HG02840 (cell line): ENCODE results near the gene RUNDC3A.
"Not testable (repeated sequence)": the region's sequence is repeated elsewhere in the genome, so short reads cannot be mapped to it uniquely, and the experiment has no call there.

ENCODE experiments used
- ATAC-seq: cut with Tn5 transposase; IDR thresholded peaks from one replicate; pipeline ENCODE4 v1.9.1; 2021; ENCODE audit warnings: mild to moderate bottlenecking, moderate library complexity, moderate number of reproducible peaks; ENCODE audit not compliant: unreplicated experiment, low FRiP score

Gene RUNDC3A

GRCh38 chr17:44317545-44317944, 9.1 kb downstream of the RUNDC3A start:
- no peak for ATAC-seq

- no peak for ATAC-seq
Measured at GRCh38 chr17:44318077-44318892, 9.9 kb downstream of the RUNDC3A start.

DNA sequence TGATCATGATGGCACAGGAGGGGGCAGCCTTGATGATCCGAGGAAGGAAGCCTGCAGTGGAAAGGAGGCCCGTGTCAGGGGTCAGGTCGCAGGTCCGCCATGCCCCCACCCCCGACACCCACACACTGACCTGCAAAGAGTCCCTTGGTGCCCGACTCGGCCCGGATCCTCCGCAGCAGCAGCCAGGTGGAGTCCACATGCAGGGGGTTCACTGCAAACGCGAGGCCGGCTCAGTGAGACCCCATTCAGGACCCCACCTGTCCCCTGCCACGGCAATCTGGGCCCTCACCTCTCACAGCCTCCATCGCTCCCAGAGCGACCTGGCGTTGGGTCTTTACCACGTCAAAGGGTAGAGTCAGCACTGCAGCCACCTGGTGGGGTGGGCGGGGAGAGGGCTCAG, 11.7 kb downstream of the RUNDC3A start:
- no peak for ATAC-seq

DNA sequence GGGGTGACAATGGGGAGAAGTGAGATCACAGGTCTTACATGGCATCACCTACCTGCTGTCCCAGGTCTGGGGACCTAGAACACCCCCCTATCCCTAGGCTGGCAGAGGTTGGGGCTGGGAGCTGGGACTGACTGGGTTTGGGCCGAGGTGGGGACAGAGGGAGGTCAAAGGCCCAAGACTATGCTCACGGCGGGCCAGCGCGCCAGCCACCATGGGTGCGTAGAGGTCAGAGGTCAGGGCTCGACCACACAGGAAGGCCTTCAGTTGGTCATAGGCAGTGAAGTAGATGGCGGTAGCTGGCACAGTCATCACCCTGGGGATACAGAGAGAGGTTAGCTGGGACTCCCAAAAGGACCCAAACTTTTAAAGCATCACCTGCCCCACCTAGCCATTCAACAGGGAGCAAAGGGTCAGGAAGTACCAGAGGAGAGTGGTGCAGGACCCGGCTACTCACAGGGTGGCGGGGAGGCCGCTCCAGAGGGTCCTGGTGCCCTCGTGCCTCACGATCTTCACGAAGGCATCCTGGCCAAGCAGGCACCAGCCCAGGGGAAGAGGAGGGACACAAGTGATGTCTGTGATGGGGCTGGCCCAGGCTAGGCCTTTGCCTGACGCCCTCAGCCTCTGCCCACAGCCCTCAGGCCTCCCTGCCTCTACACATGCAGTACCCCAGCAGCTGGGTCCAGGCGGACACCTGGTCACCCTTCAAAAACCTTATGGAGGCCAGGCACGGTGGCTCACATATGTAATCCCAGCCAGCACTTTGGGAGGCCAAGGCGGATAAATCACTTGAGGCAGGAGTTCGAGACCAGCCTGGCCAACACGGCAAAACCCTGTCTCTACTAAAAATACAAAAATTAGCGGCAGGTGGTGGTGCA, 13.1 kb downstream of the RUNDC3A start:
- ATAC-seq, result no peak

- ATAC-seq, result no peak
Measured at GRCh38 chr17:44322236-44322895, 14.0 kb downstream of the RUNDC3A start.

GRCh38 chr17:44323359-44324091, 15.1 kb downstream of the RUNDC3A start:
- ATAC-seq, result no peak

GRCh38 chr17:44324092-44324570, 15.7 kb downstream of the RUNDC3A start:
- ATAC-seq, result peak; percentile 4

GRCh38 chr17:44324571-44325275, 16.3 kb downstream of the RUNDC3A start, which contains the start of gene SLC25A39:
TSS of gene SLC25A39 (minus strand) at chr17:44324823. CDS start at chr17:44323562, 1,261 bp downstream.
- peak; percentile 62 for ATAC-seq

DNA sequence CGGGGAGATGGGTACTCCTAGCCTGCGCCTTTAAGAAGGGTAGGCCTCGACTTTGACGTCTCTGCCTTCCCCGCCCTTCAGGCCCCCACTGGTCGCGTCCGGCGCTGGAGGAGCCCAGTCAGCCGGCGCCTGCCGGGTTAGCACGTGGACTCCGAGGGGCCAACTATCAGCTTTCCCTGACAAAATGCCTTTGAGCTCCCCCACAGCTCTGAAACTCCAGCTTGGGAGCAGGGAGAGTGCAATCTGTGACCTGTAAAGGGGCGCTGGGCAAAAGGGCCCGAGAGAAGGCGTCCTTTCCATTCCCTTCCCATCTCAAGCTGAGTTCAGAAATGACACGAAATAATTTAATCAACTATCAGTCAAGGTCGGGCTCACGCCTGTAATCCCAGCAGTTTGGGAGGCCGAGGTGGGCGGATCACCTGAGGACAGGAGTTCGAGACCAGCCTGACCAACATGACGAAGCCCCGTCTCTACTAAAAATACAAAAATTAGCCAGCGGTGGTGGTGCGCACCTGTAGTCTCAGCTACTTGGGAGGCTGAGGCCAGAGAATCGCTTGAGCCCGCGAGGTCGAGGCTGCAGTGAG, 18.6 kb downstream of the RUNDC3A start:
- no peak for ATAC-seq

DNA sequence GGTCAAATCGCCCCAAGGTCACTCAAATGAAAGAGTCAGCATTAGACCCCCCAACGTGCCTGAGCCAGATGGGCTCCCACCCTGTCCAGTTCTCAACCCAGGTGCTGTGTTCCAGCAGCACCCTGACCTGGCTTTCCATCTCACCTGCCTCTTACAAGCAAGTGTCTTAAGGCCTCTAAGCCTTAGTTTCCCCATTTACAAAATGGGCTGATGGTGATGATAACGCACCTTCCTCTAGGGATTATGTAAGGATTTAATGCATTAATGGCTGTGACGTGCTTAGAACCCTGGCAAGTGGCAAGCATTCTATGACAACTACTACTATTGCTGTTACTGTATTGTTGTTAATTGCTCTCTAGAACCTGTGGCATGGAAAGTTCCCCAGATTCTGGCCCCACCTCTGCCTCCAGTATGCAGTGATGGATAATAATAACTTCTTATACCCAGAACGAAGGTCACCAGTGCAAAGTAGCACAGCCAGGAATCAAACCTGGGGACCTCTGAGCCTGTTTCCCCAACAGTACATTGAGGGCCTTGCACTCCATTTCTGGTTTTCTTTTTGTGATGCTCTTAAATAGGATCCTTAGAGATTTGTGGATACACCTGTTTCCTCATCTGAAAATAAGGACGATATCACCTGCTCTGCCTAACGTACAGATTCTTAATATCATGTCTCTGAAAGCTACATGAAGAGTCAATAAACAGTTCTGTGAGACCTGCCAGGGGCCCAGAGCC, 19.5 kb downstream of the RUNDC3A start:
- no peak for ATAC-seq

GRCh38 chr17:44329516-44329915, 21.1 kb downstream of the RUNDC3A start:
- not testable (repeated sequence) for ATAC-seq

DNA sequence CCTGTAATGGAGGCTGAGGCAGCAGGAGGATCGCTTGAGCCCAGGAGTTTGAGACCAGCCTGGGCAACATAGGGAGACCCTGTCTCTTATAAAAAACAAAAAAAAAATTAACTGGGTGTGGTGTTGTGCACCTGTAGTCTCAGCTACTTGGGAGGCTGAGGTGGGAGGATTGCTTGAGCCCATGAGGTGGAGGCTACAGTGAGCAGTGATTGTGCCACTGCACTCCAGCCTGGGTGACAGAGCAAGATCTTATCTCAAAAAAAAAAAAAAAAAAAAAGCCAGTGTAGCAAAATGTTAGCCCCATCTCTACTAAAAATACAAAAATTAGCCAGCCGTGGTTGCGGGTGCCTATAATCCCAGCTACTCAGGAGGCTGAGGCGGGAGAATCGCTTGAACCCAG, 21.9 kb downstream of the RUNDC3A start:
- not testable (repeated sequence) for ATAC-seq

- ATAC-seq, result no peak
Measured at GRCh38 chr17:44331249-44331760, 22.9 kb downstream of the RUNDC3A start.

DNA sequence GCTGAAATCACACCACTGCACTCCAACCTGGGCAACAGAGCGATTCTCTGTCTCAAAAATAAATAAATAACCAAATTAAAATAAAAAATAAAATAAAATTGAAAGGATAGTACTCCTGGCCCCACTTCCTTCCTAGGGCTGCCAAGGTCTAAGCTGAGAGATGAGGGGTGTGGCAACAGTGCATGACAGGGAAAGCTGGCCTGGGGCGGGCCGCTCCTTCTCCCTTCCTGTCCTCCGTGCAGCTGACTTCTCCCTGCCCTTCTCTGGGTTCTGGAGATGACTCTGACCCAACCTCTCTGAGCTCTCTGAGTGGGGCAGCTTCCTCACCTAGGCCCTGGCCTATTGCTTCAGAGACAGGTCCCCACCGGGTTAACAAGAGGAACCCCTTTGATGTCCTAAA, 25.0 kb downstream of the RUNDC3A start:
- no peak for ATAC-seq

DNA sequence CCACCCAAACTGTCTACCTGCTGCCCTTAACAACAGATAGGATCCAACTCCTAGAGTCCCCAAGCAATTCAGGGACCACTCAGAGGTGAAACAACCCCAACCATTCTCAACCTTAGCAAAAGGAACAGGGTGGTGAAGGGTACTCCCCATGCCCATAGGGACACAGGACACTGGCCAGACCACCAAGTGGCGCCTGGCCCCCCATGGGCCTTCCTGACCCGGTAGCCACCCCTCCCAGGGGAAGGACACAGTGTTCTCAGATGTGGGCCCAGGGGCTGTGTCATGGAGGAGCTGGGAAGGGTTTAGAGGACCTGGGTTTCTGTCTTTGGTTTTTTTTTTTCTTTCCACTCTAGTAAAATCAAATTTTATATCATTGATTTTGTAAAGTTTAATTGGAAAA, 25.9 kb downstream of the RUNDC3A start:
- ATAC-seq, result no peak

- no peak for ATAC-seq
Measured at GRCh38 chr17:44334727-44335126, 26.3 kb downstream of the RUNDC3A start.

DNA sequence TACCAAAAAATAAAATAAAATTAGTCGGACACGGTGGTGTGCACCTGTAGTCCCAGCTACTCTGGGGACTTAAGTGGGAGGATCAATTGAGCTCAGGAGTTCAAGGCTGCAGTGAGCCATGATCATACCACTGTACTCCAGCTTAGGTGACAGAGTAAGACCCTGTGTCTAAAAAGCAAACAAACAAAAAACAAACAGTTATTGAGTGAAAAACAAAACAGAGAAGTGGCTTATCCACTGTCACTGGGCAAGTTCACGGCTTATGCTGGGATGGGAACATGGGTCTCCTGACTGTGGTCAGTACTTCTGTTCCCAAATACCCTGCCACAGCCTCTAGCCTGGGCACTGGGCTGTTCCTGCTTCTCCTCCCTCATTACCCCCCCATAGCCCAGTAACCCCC, 27.2 kb downstream of the RUNDC3A start:
- no peak for ATAC-seq

- no peak for ATAC-seq
Measured at GRCh38 chr17:44335968-44336367, 27.6 kb downstream of the RUNDC3A start.
